Spleen (tissue), 11 donors: Measurements from ENCODE around the gene PLXNB1. TPM values are rescaled to one million over a fixed set of nuclear protein-coding genes. Genes with fewer than 3 reads are reported as not detected.
A peak's percentile ranks its signal among the peaks of the same experiment; 100 is the strongest.

Experiments
- DNase-seq: peaks from one replicate; pipeline ENCODE4 v3.0.0-alpha.2; 2020
- H3K27ac ChIP-seq, 8 donors: fragments of 200-600 bp; sonication (generic) in 7 of 8; 1 replicate in 4 of 8; 2 replicates in 4 of 8; pipeline versions ENCODE4 v1.5.0 to v1.8.0; 2016 to 2021; ENCODE audit warnings: inconsistent platforms in 4 of 8, mild to moderate bottlenecking in 4 of 8, moderate library complexity in 1 of 8
- H3K27me3 ChIP-seq, 7 donors: fragments of 200-600 bp; sonication (generic) in 6 of 7; replicated peaks in 1 of 7; 1 replicate in 4 of 7; 2 replicates in 3 of 7; pipeline versions ENCODE4 v1.5.0 to v1.8.0; 2016 to 2021; ENCODE audit warnings: inconsistent platforms in 3 of 7, mild to moderate bottlenecking in 1 of 7
- H3K36me3 ChIP-seq, 6 donors: fragments of 200-600 bp; sonication (generic) in 5 of 6; 1 replicate in 4 of 6; 2 replicates in 2 of 6; pipeline versions ENCODE4 v1.5.0 to v1.8.0; 2016 to 2021; ENCODE audit warnings: inconsistent platforms in 2 of 6
- H3K4me1 ChIP-seq, 6 donors: fragments of 200-600 bp; sonication (generic) in 5 of 6; 1 replicate in 3 of 6; 2 replicates in 3 of 6; pipeline versions ENCODE4 v1.5.0 to v1.8.0; 2016 to 2021; ENCODE audit warnings: inconsistent platforms in 3 of 6
- H3K4me3 ChIP-seq, 8 donors: fragments of 200-600 bp; sonication (generic) in 7 of 8; 1 replicate in 4 of 8; 2 replicates in 4 of 8; pipeline versions ENCODE4 v1.5.0 to v1.8.0; 2016 to 2021; ENCODE audit warnings: inconsistent platforms in 4 of 8, mild to moderate bottlenecking in 4 of 8, moderate library complexity in 2 of 8
- H3K9me3 ChIP-seq, 8 donors: fragments of 200-600 bp; sonication (generic) in 7 of 8; 1 replicate in 4 of 8; 2 replicates in 4 of 8; pipeline versions ENCODE4 v1.5.0 to v1.8.0; 2016 to 2021; ENCODE audit warnings: inconsistent platforms in 4 of 8
- CTCF ChIP-seq, 11 experiments: fragments of 200-600 bp in 7 of 11; fragments of 450-650 bp in 4 of 11; sonication (generic) in 4 of 11; IDR thresholded peaks in 8 of 11; conservative IDR thresholded peaks in 3 of 11; 1 replicate in 7 of 11; 2 replicates in 4 of 11; pipeline versions ENCODE4 v1.4.0 to v1.8.0; 2016 to 2021; ENCODE audit warnings: antibody characterized with exemption in 11 of 11, inconsistent platforms in 4 of 11, mild to moderate bottlenecking in 1 of 11
- POLR2A ChIP-seq, 3 donors: fragments of 450-650 bp; IDR thresholded peaks; one replicate each; pipeline ENCODE4 v1.5.1; 2017; ENCODE audit warnings: antibody characterized with exemption in 3 of 3, mild to moderate bottlenecking in 1 of 3
- POLR2AphosphoS5 ChIP-seq, 3 donors: sonication (generic); formaldehyde crosslinking; IDR thresholded peaks; one replicate each; pipeline ENCODE4 v1.5.1; 2017; ENCODE audit warnings: antibody characterized with exemption in 3 of 3
- WGBS, 5 donors: extraction: QIAGEN DNeasy Blood & Tissue Kit in 3 of 5; methylation state at CpG; one replicate each; pipeline versions ENCODE4 v1.1.5 to v1.1.7; 2013 to 2018; 5-methylcytosine and 5-hydroxymethylcytosine counted together
- intact Hi-C: fragments of 100-400 bp; cut with DNase I; formaldehyde crosslinking; loops from one replicate; pipeline ENCODE4 v1.15.0; 2023; ENCODE audit warnings: low total_unique reads
- polyA plus RNA-seq, 3 donors: library from polyadenylated mRNA; stranded (reverse); fragments of 200-250 nt; gene quantifications; one replicate each; pipeline ENCODE4 v1.2.1, GENCODE V29; 2013
- total RNA-seq, 7 donors: library from RNA; depleted of rRNA in 3 of 7; stranded (reverse); fragments of >200 nt in 3 of 7; fragmentation: NEBNext Ultra II Directional in 4 of 7; extraction: Animal tissue kit (Norgen Biotek cat#: 25700) in 4 of 7; gene quantifications; one replicate each; pipeline versions ENCODE4 v1.1.0 to v1.2.1, GENCODE V29; 2016 to 2021
- donor health status: healthy with polysubstance abuse.
- donor health status: DM: no; HTN: no; CAD: no; lungs with moderate emphysema.
- donor health status: DM: no; HTN: no; CAD: no.
- donor health status: Bipolar disorder and iron deficiency.
- donor health status: healthy.
- donor health status: DM: no; HTN: no; CAD: no.
- donor health status: DM: yes; HTN: yes; CAD: no.

Gene PLXNB1
- total and polyA plus RNA-seq, 10 donors = 12.3 to 95.9 (median 54.2) TPM

- H3K27ac ChIP-seq = peak overlapping the region in 3 of 8 donors; percentile 35 to 60 (median 60)
- no peak overlapping the region for H3K4me3 ChIP-seq
- no peaks in the 10 kb centered on the region for H3K27me3 ChIP-seq
- TF ChIP-seq POLR2A (IDR thresholded peaks at IDR 0.05) (no peak), CTCF (IDR thresholded peaks at IDR 0.05 in 8 of 11, conservative IDR thresholded peaks at IDR 0.05 in 3 of 11) (no peak), POLR2AphosphoS5 (IDR thresholded peaks at IDR 0.05) (no peak)
- no peaks in the 10 kb centered on the region for H3K9me3 ChIP-seq
- DNase-seq = no peak
- H3K36me3 ChIP-seq = peaks cover 0 to 48% (median 5%) of the 10 kb centered on the region in 6 donors
- H3K4me1 ChIP-seq = peaks cover 0 to 57% (median 23%) of the 10 kb centered on the region in 6 donors
- intact Hi-C loops = no loop called here
- 82 to 91% (median 85%) methylated on average over 11 to 14 of the region's 14 CpGs for WGBS, 5 donors
Observed at GRCh38 chr3:48420561-48420960, 9.3 kb downstream of the PLXNB1 start.

- H3K9me3 ChIP-seq = no peaks in the 10 kb centered on the region
- no peak for DNase-seq
- peaks cover 0 to 58% (median 13%) of the 10 kb centered on the region in 6 donors for H3K36me3 ChIP-seq
- H3K27ac ChIP-seq = peak overlapping the region in 5 of 8 donors; percentile 35 to 60 (median 36)
- TF ChIP-seq CTCF (IDR thresholded peaks at IDR 0.05 in 8 of 11, conservative IDR thresholded peaks at IDR 0.05 in 3 of 11) (no peak), POLR2AphosphoS5 (IDR thresholded peaks at IDR 0.05) (no peak), POLR2A (IDR thresholded peaks at IDR 0.05) (no peak)
- H3K4me1 ChIP-seq = peaks cover 0 to 49% (median 16%) of the 10 kb centered on the region in 6 donors
- WGBS, 5 donors = 69 to 92% (median 80%) methylated on average over 17 of the region's 17 CpGs
- no peak overlapping the region for H3K4me3 ChIP-seq
- intact Hi-C loops = no loop called here
- no peaks in the 10 kb centered on the region for H3K27me3 ChIP-seq
Observed at GRCh38 chr3:48419597-48419996, 10.3 kb downstream of the PLXNB1 start.

- WGBS, 5 donors = 72 to 84% (median 77%) methylated on average over 2 to 9 of the region's 9 CpGs
- DNase-seq = no peak
- Histone ChIP-seq H3K9me3 (no peaks in the 10 kb centered on the region), H3K36me3 (peaks cover 0 to 62% (median 15%) of the 10 kb centered on the region in 6 donors), H3K27ac (peak overlapping the region in 5 of 8 donors; percentile 35 to 60 (median 36)), H3K27me3 (no peaks in the 10 kb centered on the region), H3K4me3 (no peak overlapping the region), H3K4me1 (peaks cover 0 to 44% (median 16%) of the 10 kb centered on the region in 6 donors)
- intact Hi-C loops = no loop called here
- peak in 2 of 3 donors; percentile 71 to 79 for TF ChIP-seq POLR2AphosphoS5 (IDR thresholded peaks at IDR 0.05)
- no peak for TF ChIP-seq CTCF (IDR thresholded peaks at IDR 0.05 in 8 of 11, conservative IDR thresholded peaks at IDR 0.05 in 3 of 11)
- TF ChIP-seq POLR2A (IDR thresholded peaks at IDR 0.05) = no peak
Observed at GRCh38 chr3:48419149-48419548, 10.7 kb downstream of the PLXNB1 start.

- no peak for DNase-seq
- intact Hi-C loops = no loop called here
- Histone ChIP-seq H3K27me3 (no peaks in the 10 kb centered on the region), H3K4me1 (peaks cover 0 to 40% (median 15%) of the 10 kb centered on the region in 6 donors), H3K36me3 (peaks cover 0 to 62% (median 16%) of the 10 kb centered on the region in 6 donors), H3K27ac (peak overlapping the region in 3 of 8 donors; percentile 11 to 60 (median 27)), H3K4me3 (no peak overlapping the region), H3K9me3 (no peaks in the 10 kb centered on the region)
- TF ChIP-seq CTCF (IDR thresholded peaks at IDR 0.05 in 8 of 11, conservative IDR thresholded peaks at IDR 0.05 in 3 of 11) (no peak), POLR2AphosphoS5 (IDR thresholded peaks at IDR 0.05) (no peak), POLR2A (IDR thresholded peaks at IDR 0.05) (no peak)
- WGBS, 5 donors = 69 to 85% (median 81%) methylated on average over 6 to 9 of the region's 9 CpGs
Observed at GRCh38 chr3:48418651-48419050, 11.2 kb downstream of the PLXNB1 start.
